HG02588 (cell line): ENCODE results near the gene NUFIP1.
"Not testable (repeated sequence)": the region's sequence is repeated elsewhere in the genome, so short reads cannot be mapped to it uniquely, and the experiment has no call there.

Experiments used
- ATAC-seq: cut with Tn5 transposase; IDR thresholded peaks from one replicate; pipeline ENCODE4 v1.9.1; 2021; ENCODE audit warnings: mild to moderate bottlenecking, moderate library complexity; ENCODE audit not compliant: unreplicated experiment

The NUFIP1 gene

DNA sequence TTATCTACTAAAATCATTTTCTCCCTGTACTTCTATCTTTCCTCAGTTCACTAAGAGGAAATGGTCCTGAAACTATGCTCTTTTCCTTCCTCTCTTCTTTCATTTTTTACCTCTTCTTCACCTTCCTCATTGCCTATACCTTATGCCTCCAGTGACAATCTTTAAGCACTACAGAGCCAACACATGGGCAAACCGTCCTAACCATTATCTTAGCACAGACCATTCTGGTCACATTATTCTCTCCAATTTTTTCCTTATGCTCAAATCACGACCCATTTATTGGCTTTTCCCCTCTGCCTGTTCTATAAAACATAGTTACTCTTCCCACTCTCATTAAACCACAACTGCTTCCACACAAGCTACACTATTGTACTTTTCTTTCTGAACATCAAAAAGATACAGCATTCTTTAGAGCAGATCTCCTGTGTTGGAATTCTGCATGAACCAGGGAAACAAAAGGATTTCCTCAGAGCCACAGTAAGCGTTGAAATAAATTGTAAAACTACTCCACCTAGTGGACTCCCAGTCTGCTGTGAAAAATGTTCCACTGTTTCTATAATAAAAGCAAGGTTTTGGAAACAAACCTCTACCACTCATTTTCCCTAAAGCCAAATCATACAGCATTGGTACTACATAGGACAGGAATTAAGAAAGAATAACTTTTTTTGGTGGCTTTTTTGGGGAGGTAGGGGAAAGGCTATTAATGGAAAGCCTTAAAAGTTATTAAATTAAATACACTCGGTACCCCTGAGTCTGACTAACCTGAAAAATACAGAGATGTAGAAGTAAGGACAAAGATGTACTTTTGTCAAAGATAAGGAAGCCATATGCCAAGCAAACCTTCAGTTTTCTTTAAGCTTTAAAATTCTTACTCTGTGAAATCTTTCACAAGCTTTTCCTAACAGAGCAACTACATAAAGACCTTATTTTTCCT is 19.5 kb downstream of the NUFIP1 start:
- ATAC-seq, result no peak

DNA sequence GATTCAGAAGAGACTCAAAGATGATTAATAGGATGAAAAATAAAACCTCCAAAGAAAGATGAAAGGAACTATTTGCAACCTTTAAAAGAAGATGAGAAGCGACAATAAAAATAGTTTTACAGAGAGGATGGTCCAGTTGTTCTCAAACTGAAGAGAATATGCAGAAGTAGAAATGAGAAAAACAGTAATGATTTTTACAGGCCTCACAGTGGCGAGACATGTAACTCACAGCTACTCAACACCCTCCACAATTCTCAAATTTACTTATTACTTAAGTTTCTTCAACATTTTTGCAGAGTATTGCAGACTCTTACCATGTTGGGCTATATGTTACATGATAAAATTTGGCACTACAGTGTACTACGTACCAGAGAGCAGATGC is 20.8 kb downstream of the NUFIP1 start:
- ATAC-seq, result no peak

DNA sequence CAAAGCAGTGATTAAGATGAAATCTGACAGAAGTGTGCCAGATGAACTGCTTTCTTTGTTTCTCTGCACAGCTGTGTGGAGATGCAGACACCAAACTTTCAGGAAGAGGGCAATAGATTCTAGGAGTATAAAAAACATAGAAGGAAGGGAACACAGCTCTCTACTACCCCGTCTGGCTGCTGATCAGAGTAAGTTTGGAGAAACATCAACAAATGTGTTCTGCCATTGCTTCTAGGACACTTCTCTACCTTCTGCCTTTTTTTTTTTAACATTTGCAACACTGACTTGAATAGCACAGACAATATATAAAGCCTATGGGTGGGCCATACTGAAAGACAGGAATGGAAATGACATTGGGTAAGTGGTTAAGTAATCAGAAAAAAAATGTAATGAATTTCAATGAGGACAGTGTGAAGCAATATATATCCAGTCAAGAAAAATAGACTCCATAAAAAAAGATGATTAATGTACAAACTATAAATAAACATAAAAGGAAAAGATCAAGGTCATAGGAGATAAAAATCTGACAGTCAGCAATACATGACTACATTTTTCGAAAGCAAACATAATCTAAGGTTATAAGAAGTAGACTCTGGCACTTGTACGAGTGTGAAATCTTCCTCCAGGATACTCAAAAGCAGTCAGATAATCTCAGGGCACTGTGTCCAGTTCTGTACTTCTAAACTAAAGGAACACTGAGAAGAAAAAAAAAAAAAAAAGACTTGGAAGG is 21.4 kb downstream of the NUFIP1 start:
- ATAC-seq, result no peak

DNA sequence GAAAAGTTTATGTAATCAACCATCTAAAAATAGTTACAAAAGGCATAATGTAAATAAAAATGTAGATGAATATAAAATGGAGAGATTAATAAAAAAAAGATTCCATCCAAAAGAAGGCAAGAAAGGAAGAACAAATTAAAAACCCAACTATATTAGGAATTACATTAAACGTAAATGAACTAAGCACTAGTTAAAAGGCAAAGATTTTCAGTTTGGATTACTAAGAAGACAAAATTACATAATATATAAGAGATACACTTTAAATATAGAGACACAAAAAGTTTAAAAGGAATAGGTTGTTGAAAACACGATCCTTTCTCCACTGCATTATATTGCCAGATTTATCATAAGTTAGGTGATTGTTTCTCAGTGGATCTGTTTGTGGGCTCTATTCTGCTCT is 27.3 kb downstream of the NUFIP1 start:
- no peak for ATAC-seq

DNA sequence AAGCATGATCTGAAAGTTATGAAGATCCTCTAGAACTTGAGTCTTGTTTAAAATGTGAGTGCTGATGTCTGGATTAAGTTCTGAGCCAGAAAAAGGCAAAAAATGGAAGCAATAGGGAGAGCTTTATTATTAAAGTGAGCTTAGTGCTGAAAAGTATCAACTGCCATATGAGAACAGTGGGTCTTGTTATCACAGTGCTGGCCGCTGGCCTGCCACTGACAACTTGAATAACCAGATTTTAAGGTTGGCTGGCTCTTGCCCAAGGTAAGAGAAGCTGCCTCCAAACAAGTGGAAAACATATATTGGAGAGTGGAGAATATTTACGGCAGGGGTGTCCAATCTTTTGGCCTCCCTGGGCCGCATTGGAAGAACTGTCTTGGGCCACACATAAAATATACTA is 33.9 kb downstream of the NUFIP1 start:
- ATAC-seq, result no peak

DNA sequence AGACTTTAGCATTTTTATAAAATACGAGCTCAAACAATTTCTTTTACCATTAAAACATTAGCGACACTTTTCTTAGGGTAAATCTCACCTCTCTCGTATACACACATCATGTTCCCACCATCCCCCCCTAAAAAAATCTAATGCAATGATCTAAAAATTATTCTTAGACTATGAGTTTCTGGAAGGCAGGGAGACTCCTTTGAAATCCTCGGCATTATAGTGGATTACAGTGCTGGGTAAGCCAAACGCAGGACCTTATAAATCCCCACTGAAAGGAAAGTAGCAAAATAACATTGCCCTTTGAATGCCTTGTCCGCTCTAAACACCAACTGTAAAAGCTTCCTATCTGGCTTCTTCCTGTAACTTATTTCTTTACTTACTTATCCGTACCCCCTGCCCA is 35.0 kb downstream of the NUFIP1 start:
- ATAC-seq, result no peak

DNA sequence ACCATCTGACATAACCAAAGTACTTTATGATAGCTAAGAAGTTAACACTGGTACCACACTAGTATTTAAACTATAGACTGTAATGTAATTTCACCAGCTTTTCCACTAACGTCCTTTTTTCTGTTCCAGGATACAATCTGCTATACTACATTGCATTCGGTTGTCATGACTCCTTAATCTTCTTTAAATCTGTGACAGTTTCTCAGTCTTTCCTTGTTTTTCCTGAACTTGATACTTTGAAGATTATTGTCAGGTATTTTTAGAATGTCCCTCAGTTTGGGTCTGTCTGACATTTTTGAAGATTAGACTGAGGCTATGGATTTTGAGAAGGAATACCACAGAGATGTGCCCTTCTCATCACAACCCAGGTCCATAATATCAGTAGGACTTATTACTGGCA is 36.6 kb downstream of the NUFIP1 start:
- no peak for ATAC-seq

DNA sequence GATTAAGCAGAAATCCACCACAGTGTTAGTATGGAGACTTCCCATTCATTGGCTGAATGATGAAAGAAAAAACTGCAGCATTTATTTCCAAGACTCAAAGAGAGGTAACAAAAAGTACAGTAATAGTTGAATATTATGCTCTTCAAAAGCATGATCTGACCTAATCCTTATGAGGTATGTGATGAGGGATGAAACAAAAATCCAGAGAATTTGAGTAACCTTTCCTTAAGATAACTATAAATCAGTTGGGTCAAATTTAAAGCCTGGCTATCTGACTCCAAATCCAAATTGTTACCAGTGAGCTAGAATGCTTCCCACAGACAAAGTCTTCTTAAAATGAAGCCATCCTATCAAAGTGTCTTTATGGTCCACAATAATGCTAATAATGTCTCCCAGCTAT is 38.1 kb downstream of the NUFIP1 start:
- no peak for ATAC-seq

DNA sequence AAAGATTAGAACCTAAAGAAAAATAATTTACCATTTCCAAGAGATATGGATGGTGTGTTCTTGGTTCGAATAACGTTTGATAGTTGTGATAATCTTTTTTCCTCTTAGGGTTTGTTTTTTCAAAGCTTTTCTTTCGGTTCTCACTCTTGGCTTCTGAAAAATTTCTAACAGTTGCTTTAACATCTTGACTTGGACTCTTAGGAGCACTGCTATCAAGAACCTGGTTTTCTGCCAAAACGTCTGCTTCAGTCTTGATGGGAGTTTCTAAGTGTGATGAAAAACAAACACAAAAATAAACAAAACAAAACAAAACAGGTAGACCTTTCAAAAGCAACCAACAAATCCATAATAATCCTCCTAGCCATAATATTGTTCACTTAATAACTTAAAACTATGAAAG is 45.9 kb downstream of the NUFIP1 start:
- not testable (repeated sequence) for ATAC-seq

DNA sequence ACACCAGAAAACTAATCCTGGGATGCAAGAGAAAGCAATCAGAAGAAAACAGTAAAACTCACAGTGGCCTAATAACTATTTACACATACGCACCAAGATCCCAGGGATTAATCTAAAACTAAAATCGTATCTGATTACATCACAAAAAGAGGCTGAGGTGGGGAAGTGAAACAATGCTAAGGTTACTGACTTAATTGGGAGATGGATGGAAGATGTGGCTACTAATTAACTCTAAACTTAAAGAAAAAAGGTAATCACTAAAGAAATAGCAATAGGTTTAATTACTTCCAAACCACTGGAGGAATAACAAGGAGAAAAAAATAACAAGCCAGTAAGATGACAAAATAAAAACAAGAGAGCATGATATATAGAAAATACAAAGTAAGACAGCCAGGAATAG is 50.4 kb downstream of the NUFIP1 start:
- no peak for ATAC-seq

DNA sequence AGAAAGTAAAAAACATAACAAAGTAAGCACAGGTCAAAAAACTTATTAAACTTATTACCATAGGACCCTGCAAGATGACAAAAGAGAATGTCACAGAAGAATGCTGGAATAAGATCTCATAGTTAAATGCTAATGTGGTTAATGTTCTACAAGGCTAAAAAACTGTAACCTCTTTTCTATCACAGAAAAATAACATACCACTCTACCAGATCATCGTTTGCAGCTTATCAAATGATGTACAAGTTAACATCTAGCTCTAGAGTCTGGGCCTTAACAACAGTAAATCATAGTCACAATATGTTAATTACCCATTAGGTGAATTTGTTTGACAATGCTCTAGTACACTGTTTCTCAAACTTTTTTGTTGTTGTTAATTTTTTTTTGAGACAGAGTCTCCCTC is 53.0 kb downstream of the NUFIP1 start:
- no peak for ATAC-seq

DNA sequence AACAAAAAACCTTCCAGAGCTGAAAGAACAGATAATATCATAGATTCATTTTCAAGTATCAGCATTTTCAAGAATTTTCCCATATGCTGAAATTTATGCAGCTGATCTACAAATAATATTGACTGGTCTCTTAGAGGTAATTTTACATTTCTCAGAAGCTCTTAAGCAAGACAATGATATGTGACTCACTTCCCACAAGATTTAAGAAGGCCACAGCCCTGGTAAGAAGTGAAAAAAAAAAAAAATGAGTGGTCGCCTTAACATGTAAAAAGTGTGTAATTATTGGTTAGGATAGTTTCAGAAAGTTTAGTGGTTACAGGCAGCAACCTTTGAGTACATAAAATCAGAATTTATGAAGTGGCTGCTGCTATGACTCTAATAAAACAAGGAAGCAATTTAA is 54.5 kb downstream of the NUFIP1 start:
- ATAC-seq, result no peak

DNA sequence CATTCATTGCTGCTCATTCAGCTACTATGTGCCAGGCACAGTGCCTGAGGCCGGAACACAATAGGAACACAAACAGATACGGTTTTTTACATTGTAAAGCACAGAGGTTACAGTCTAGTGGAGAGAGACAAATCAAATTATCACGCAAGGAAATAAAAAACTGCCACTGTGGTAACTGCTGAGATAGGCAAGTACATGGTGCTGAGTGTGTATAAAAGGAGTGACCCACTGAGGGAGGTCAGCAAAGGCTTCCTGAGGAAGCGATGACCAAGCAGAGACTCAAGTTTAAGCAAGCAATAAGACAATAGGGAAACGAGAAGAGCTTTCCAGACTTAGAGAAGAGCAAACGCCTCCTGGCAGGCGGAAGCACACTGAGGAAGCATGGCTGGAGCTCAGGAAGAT is 56.4 kb downstream of the NUFIP1 start:
- no peak for ATAC-seq

DNA sequence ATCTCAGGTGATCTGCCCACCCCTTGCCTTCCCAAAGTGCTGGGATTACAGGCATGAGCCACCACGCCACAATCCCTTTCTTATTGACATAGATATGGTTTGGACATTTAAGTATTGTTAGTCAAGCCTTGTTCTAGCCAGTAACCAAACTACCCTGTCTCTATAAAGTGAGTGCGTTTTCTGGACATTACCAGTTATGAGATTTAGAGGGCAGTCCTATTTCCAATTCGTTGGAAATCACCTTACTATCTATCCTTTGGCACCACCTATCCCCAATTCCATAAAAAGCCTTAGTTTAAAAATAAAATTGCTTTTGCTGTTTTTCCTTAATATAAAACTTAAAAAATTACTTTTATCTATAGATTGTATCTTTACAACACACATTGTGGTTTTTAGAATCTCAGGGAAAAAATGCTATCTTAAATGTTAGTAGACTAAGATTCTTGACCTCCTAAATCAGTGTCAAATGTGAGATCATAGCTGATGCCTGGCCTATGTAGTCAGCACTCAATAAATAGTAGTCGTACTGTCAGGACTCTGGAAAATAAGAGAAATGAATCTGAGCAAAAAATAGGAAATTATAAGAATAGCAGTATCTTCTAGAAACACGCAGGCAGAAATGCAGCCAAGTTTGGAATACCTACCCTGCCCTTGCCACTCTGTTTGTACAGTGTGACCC is 57.0 kb downstream of the NUFIP1 start:
- ATAC-seq, result no peak

DNA sequence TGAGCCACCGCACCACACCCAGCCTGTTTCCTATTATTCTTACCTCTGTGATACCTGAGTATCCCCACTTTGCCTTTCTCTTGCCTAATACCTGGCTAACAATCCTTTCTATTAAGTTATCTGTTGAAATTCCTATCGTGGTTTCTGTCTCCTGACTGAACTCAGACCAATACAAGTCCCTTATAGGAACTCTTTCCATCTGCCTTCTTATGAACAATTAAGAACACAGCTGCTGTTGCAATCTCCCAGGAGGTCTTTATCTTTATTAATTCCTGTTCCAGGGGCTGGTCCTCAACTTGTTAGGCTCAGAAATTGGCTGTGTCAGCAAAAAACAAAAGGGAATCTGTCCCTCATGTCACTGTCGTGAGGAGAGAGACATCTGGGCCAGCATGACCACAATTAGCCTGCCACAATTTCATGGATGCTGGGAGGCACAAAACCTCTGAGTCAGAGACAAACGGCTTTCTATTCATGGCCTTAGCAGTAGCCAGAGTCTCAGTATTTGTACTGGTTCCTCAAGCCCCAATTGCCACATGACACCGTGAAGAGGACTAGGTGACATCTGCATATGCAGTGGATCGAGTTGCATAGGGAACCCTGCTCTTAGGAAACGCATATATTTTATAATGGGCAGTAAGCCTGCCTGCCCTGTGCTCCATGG is 58.2 kb downstream of the NUFIP1 start:
- no peak for ATAC-seq

DNA sequence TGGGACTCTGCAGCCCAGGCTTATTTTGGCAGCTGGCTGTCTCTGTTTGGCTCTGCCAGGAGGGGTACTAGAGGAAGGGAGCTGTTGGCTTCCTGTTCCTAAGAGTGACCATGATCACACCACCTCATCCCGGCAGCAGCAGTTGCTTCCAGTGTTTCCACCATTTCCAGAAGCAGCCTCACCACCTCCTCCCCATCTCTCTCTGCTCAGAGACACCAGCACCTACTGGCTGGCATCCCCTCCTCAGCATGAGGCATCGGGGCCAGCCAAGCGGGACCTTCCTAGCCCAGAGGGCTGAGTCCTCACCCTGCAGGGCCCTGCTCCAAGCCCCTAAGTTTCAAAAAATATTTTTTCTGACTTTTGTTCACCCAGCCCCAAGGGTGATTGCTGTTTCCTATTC is 59.0 kb downstream of the NUFIP1 start:
- ATAC-seq, result no peak

DNA sequence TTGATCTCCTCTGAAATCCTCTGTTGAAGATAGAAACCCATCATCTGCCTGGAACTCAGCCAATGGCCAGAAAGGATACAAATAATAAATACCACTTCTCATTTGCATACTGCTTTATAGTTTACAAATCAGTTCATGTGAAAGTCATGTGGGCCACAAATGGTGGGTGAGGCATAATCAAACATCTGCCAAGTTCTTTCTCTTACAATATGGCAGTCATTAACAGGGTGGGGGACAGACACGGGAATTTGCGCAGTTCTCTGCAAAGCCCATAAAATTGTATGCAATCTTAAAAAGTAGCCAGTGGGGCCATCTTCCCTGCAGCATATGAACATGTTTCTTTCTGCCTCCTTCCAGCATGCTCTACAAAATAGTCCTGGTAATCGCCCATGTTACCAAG is 59.6 kb downstream of the NUFIP1 start:
- no peak for ATAC-seq

DNA sequence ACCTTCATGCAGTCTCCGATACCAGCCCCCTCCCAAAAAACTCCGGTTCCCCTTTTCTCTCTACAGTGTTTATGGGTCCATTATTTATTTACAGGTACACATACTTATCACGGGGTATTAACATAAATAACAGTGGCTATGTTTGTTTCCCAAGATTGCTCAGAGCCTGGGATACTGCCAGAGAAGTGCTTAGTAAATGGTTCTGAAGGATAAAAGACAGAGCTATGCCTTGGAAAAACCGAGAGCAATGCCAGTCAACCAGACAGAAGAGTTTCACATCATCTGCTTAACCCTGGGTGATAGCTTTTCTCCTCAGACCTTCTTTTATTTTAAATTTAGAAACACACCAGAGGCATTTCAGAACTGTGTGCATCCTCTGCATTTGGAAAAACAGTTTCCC is 61.3 kb downstream of the NUFIP1 start:
- no peak for ATAC-seq

DNA sequence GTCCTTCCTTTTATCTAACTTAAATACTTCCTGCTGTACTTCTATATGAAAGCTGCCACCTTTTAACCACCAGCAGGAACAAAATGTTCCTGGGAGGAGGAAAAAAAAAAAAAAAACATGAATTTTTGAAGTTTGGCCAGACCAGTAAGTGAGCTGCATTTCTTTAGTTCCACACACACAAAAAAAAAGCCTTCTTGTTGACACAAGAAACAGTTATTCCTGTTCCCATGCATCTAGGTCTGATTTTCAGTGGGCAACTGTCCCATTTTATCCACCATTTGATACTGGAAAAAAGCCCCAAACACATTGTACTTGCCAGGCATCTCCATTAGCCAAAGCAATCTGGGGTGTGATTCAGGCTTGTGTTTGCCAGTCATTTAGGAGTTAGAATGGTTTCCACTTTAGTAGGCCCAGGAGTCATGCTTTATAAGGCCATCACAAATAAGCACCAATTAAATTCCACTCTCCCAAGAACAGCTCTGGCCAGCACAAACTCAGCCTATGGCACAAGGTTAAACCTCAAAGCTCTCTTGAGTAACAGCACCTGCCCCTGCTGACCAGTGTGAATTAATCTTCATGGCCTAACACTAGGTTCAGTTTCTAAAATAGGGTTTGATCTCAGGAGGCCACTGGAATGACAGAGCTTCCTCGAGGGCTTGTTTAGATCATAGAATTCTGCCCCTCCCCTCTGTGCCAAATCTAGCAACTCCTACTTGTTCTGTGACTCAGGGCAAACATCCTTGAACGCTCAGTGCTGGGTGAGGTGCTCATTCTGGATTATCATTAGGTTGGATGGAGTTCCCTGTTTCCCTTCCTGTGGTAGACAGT is 67.1 kb downstream of the NUFIP1 start:
- no peak for ATAC-seq

DNA sequence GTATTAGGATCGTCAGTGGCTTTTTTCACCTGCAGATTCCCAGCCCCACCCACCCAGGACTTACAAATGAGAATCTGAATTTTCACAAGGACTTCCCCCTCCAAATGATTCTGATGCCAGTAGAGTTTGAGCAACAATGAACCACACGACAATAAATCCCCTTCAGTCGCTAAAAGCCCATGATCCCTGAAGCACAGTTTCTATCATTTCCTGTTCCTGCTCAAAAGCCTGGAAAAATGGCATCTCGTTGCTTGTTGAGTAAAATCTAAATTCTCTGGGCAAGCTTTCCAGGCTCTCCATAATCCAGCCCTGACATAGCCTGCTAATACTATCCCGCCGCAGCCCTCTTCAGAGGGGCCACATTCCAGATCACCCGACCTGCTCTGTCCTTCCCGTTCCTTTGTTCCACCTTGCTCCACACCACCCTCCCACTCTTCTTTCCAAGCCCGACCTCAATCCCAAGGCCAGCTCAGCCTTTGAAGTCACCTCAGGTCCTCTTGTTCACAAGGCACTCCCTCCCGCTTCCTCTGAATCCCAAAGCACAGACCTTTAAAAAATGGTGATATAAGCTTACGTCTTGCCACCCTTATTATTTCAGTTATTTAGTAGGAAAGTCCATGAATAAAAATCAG is 67.9 kb downstream of the NUFIP1 start:
- no peak for ATAC-seq
